Psoas muscle (tissue), 8 donors: ENCODE measurements around the gene TAX1BP1. TPM values are rescaled to one million over a fixed set of nuclear protein-coding genes. Genes with fewer than 3 reads are reported as not detected.

Experiments
- ATAC-seq, 4 donors: fragments of 200-7000 bp; cut with Tn5 transposase; one replicate each; pipeline ENCODE4 v1.9.1; 2020; ENCODE audit warnings: moderate library complexity in 3 of 4, mild to moderate bottlenecking in 2 of 4
- DNase-seq, 2 donors: peaks; one replicate each; pipeline ENCODE4 v3.0.0-alpha.2; 2020
- H3K27ac ChIP-seq: fragments of 200-600 bp; one replicate; pipeline ENCODE4 v1.8.0; 2022
- H3K27me3 ChIP-seq, 3 donors: fragments of 200-600 bp in 1 of 3; one replicate each; pipeline versions ENCODE4 v1.6.1 to v1.8.0; 2013 to 2022; ENCODE audit warnings: low read length in 2 of 3, mild to moderate bottlenecking in 2 of 3, moderate library complexity in 1 of 3; ENCODE audit not compliant: insufficient read depth in 3 of 3
- H3K36me3 ChIP-seq, 2 donors: fragments of 200-600 bp in 1 of 2; one replicate each; pipeline versions ENCODE4 v1.6.1 to v1.8.0; 2013 to 2022; ENCODE audit warnings: low read depth in 1 of 2, mild to moderate bottlenecking in 1 of 2, moderate library complexity in 1 of 2; ENCODE audit not compliant: insufficient read depth in 1 of 2
- H3K4me1 ChIP-seq: fragments of 200-600 bp; one replicate; pipeline ENCODE4 v1.8.0; 2022
- H3K4me3 ChIP-seq: fragments of 200-600 bp; one replicate; pipeline ENCODE4 v1.8.0; 2022; ENCODE audit warnings: mild to moderate bottlenecking
- H3K9me3 ChIP-seq: fragments of 200-600 bp; one replicate; pipeline ENCODE4 v1.8.0; 2022
- WGBS, 3 donors: extraction: QIAGEN DNeasy Blood & Tissue Kit; methylation state at CpG; one replicate each; pipeline versions ENCODE4 v1.1.6 to v1.1.7; 2013; 5-methylcytosine and 5-hydroxymethylcytosine counted together
- intact Hi-C, 2 donors: fragments of 100-400 bp; cut with DNase I; formaldehyde crosslinking; loops; one replicate each; pipeline versions ENCODE4 v1.11.0 to v1.14.2; 2022
- polyA plus RNA-seq, 3 donors: library from polyadenylated mRNA; stranded (reverse); fragments of 200-250 nt; gene quantifications; one replicate each; pipeline ENCODE4 v1.2.3, GENCODE V29; 2013
- total RNA-seq, 4 donors: library from RNA; stranded (reverse); fragmentation: NEBNext Ultra II Directional in 2 of 4; extraction: Animal tissue kit (Norgen Biotek cat#: 25700) in 2 of 4; gene quantifications; one replicate each; pipeline versions ENCODE4 v1.2.1 to v1.2.4, GENCODE V29; 2021 to 2023
- TF ChIP-seq, protein P1 (sequence below): fragments of 200-600 bp; IDR thresholded peaks from one replicate; pipeline ENCODE4 v1.8.0; 2022; ENCODE audit warnings: antibody characterized with exemption
- donor health status: healthy with polysubstance abuse.
- donor health status: DM: no; HTN: no; CAD: no; lungs with moderate emphysema.
- donor health status: Bipolar disorder and iron deficiency.
- donor health status: healthy.
- donor health status: DM: yes; HTN: yes; CAD: no.
- donor health status: DM: no; HTN: no; CAD: no.
- donor health status: DM: no; HTN: no; CAD: no.
- donor health status: DM: yes; HTN: yes; CAD: no.

The TAX1BP1 gene
- total and polyA plus RNA-seq, 7 donors, result 65.9 to 171 (median 123) TPM

GRCh38 chr7:27734583-27734982 lies 5.4 kb upstream of the TAX1BP1 start:
- Histone ChIP-seq H3K27me3 (no peaks in the 10 kb centered on the region), H3K4me3 (no peak overlapping the region), H3K27ac (no peak overlapping the region), H3K9me3 (no peaks in the 10 kb centered on the region), H3K4me1 (peaks cover 9% of the 10 kb centered on the region), H3K36me3 (no peaks in the 10 kb centered on the region)
- WGBS, 3 donors, result 79 to 89% (median 82%) methylated on average over 2 of the region's 2 CpGs
- DNase-seq (no peak), ATAC-seq (no peak)
- TF ChIP-seq, protein P1, sequence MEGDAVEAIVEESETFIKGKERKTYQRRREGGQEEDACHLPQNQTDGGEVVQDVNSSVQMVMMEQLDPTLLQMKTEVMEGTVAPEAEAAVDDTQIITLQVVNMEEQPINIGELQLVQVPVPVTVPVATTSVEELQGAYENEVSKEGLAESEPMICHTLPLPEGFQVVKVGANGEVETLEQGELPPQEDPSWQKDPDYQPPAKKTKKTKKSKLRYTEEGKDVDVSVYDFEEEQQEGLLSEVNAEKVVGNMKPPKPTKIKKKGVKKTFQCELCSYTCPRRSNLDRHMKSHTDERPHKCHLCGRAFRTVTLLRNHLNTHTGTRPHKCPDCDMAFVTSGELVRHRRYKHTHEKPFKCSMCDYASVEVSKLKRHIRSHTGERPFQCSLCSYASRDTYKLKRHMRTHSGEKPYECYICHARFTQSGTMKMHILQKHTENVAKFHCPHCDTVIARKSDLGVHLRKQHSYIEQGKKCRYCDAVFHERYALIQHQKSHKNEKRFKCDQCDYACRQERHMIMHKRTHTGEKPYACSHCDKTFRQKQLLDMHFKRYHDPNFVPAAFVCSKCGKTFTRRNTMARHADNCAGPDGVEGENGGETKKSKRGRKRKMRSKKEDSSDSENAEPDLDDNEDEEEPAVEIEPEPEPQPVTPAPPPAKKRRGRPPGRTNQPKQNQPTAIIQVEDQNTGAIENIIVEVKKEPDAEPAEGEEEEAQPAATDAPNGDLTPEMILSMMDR, result no peak
- intact Hi-C loops, result no loop called here

GRCh38 chr7:27735165-27735564 lies 4.8 kb upstream of the TAX1BP1 start:
- intact Hi-C loops, result no loop called here
- 90 to 98% (median 97%) methylated on average over 1 of the region's 1 CpG for WGBS, 3 donors
- Histone ChIP-seq H3K27me3 (no peaks in the 10 kb centered on the region), H3K4me3 (no peak overlapping the region), H3K9me3 (no peaks in the 10 kb centered on the region), H3K4me1 (peaks cover 9% of the 10 kb centered on the region), H3K36me3 (no peaks in the 10 kb centered on the region), H3K27ac (no peak overlapping the region)
- no peak for ATAC-seq
- no peak for DNase-seq
- TF ChIP-seq, protein P1, result no peak

- Histone ChIP-seq H3K27ac (no peak overlapping the region), H3K4me1 (peaks cover 9% of the 10 kb centered on the region), H3K4me3 (no peak overlapping the region), H3K27me3 (no peaks in the 10 kb centered on the region), H3K36me3 (no peaks in the 10 kb centered on the region), H3K9me3 (no peaks in the 10 kb centered on the region)
- no peak for ATAC-seq
- intact Hi-C loops, result no loop called here
- TF ChIP-seq, protein P1, result no peak
- DNase-seq, result no peak
- 96 to 100% (median 97%) methylated on average over 2 of the region's 2 CpGs for WGBS, 3 donors
Observed at GRCh38 chr7:27735831-27736230, 4.1 kb upstream of the TAX1BP1 start.

GRCh38 chr7:27737178-27737577 lies 2.8 kb upstream of the TAX1BP1 start:
- 96 to 97% (median 97%) methylated on average over 2 of the region's 2 CpGs for WGBS, 3 donors
- ATAC-seq (no peak), DNase-seq (no peak)
- Histone ChIP-seq H3K4me3 (no peak overlapping the region), H3K4me1 (peaks cover 22% of the 10 kb centered on the region), H3K36me3 (no peaks in the 10 kb centered on the region), H3K9me3 (no peaks in the 10 kb centered on the region), H3K27ac (no peak overlapping the region), H3K27me3 (no peaks in the 10 kb centered on the region)
- intact Hi-C loops, result no loop called here
- TF ChIP-seq, protein P1, result no peak

- DNase-seq (no peak), ATAC-seq (no peak)
- WGBS, 3 donors, result 85 to 89% (median 85%) methylated on average over 2 of the region's 2 CpGs
- Histone ChIP-seq H3K4me3 (no peak overlapping the region), H3K27ac (no peak overlapping the region), H3K4me1 (peaks cover 26% of the 10 kb centered on the region), H3K36me3 (no peaks in the 10 kb centered on the region), H3K9me3 (no peaks in the 10 kb centered on the region), H3K27me3 (no peaks in the 10 kb centered on the region)
- intact Hi-C loops, result no loop called here
- TF ChIP-seq, protein P1, result no peak
Observed at GRCh38 chr7:27737616-27738015, 2.3 kb upstream of the TAX1BP1 start.
